ENCODE results near the gene MMP20. TPM values are rescaled to one million over a fixed set of nuclear protein-coding genes. Genes with fewer than 3 reads are reported as not detected.
"Not testable (repeated sequence)": the region's sequence is repeated elsewhere in the genome, so short reads cannot be mapped to it uniquely, and the experiment has no call there.

The MMP20 gene
- total RNA-seq, 4 donors from 2014 or later, result not detected

GRCh38 chr11:102633385-102634026 is 8.4 kb upstream of the MMP20 start:
- no peak for DNase-seq (ENCODE audit: extremely low spot score)
- TF ChIP-seq CTCF (IDR thresholded peaks at IDR 0.05) (no peak), EP300 (IDR thresholded peaks at IDR 0.05) (no peak)

GRCh38 chr11:102632026-102632425 is 6.9 kb upstream of the MMP20 start:
- H3K4me1 ChIP-seq, result no peaks in the 10 kb centered on the region
- DNase-seq (ENCODE audit: extremely low spot score), result no peak
- no peaks in the 10 kb centered on the region for H3K27me3 ChIP-seq
- no peak overlapping the region for H3K27ac ChIP-seq (replicated peaks in 1 of 4)
- WGBS, result 93% methylated on average over 1 of the region's 1 CpG
- no peaks in the 10 kb centered on the region for H3K9me3 ChIP-seq
- H3K4me3 ChIP-seq, result no peak overlapping the region
- intact Hi-C loops (cut with DNase I), result no loop called here
- no peak for TF ChIP-seq POLR2A (IDR thresholded peaks at IDR 0.05; ENCODE audit: low read depth)
- TF ChIP-seq POLR2AphosphoS5 (IDR thresholded peaks at IDR 0.05), result no peak
- TF ChIP-seq CTCF (IDR thresholded peaks at IDR 0.05), result no peak
- no peak for TF ChIP-seq EP300 (IDR thresholded peaks at IDR 0.05)
- no peaks in the 10 kb centered on the region for H3K36me3 ChIP-seq

More at GRCh38 chr11:102633385-102634026, 8.4 kb upstream of the MMP20 start:
- Histone ChIP-seq H3K27ac (replicated peaks in 1 of 4) (no peak overlapping the region), H3K9me3 (no peaks in the 10 kb centered on the region), H3K4me3 (no peak overlapping the region), H3K4me1 (no peaks in the 10 kb centered on the region), H3K36me3 (no peaks in the 10 kb centered on the region), H3K27me3 (no peaks in the 10 kb centered on the region)
- intact Hi-C loops (cut with DNase I), result no loop called here
- 83% methylated on average over 6 of the region's 6 CpGs for WGBS

DNA sequence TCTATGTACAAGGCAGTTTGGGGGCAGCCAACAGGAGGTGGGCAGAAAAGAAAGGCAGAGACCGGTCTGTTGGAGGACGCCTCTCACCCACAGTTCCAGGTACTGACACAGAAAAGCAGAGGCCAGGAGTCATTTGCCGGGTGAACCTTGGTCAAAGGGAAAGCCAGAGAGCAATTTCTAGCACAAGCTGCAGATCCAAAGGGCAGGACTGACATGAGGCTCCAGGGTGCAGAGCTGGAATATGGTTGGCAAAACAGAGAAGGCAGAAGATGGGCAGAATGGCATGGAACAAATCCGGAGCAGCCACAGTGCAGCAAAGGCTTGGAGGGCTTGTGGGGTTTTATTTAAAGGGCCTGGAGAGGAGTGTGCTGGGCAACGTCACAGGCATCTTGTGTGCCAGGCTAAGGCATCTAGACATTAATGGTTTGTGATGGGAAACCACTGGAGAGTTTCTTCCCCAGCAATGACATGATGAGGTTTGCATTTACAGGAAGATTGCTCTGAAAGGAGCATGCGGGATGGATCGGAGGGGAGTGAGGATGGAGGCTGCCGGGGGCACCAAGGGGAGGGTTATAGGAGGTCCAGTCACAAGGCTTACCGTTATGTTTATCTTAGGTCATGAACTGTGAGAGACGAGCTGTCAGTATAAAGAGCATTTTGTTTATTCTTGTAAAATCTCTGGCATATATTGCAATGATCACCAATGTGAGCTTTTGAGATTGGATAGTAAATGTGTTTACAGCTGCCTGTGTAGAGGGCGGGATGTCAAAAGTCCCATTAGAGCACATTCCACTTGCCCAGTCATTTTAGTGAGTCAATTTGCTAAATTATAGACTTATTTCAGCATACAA is 5.7 kb upstream of the MMP20 start:
- Histone ChIP-seq H3K27ac (replicated peaks in 1 of 4) (no peak overlapping the region), H3K4me1 (no peaks in the 10 kb centered on the region), H3K9me3 (no peaks in the 10 kb centered on the region), H3K4me3 (no peak overlapping the region), H3K27me3 (no peaks in the 10 kb centered on the region), H3K36me3 (no peaks in the 10 kb centered on the region)
- intact Hi-C loops (cut with DNase I), result no loop called here
- 64% methylated on average over 11 of the region's 11 CpGs for WGBS
- no peak for TF ChIP-seq CTCF (IDR thresholded peaks at IDR 0.05)
- TF ChIP-seq POLR2A (IDR thresholded peaks at IDR 0.05; ENCODE audit: low read depth), result no peak
- peak; percentile 82 for DNase-seq (ENCODE audit: extremely low spot score)

- H3K36me3 ChIP-seq; DNase-seq (ENCODE audit: extremely low spot score); intact Hi-C loops (cut with DNase I); H3K4me1 ChIP-seq; H3K9me3 ChIP-seq; H3K4me3 ChIP-seq; H3K27me3 ChIP-seq; H3K27ac ChIP-seq (replicated peaks in 1 of 4): not testable (repeated sequence)
- WGBS, result 67% methylated on average over 1 of the region's 1 CpG
Measured at GRCh38 chr11:102629908-102630307, 4.8 kb upstream of the MMP20 start.

- Histone ChIP-seq H3K4me1 (no peaks in the 10 kb centered on the region), H3K27ac (replicated peaks in 1 of 4) (no peak overlapping the region), H3K4me3 (no peak overlapping the region), H3K27me3 (no peaks in the 10 kb centered on the region), H3K9me3 (no peaks in the 10 kb centered on the region), H3K36me3 (no peaks in the 10 kb centered on the region)
- WGBS, result 67% methylated on average over 1 of the region's 1 CpG
- TF ChIP-seq EP300 (IDR thresholded peaks at IDR 0.05) (no peak), POLR2AphosphoS5 (IDR thresholded peaks at IDR 0.05) (no peak), POLR2A (IDR thresholded peaks at IDR 0.05; ENCODE audit: low read depth) (no peak), CTCF (IDR thresholded peaks at IDR 0.05) (no peak)
- intact Hi-C loops (cut with DNase I), result no loop called here
- no peak for DNase-seq (ENCODE audit: extremely low spot score)
Measured at GRCh38 chr11:102626676-102627075, 1.5 kb upstream of the MMP20 start.

All from esophagus muscularis mucosa (tissue), 4 donors.